Activated CD4-positive, alpha-beta T cell treated with anti-CD3 and anti-CD28 coated beads for 24 hours (primary cell): ENCODE results near the gene LSM2.
A peak's percentile ranks its signal among the peaks of the same experiment; 100 is the strongest.

Experiments
- DNase-seq, 2 donors: peaks; one replicate each; pipeline ENCODE4 v3.0.0-alpha.2; 2020; ENCODE audit warnings: low read depth in 2 of 2

LSM2 gene

DNA sequence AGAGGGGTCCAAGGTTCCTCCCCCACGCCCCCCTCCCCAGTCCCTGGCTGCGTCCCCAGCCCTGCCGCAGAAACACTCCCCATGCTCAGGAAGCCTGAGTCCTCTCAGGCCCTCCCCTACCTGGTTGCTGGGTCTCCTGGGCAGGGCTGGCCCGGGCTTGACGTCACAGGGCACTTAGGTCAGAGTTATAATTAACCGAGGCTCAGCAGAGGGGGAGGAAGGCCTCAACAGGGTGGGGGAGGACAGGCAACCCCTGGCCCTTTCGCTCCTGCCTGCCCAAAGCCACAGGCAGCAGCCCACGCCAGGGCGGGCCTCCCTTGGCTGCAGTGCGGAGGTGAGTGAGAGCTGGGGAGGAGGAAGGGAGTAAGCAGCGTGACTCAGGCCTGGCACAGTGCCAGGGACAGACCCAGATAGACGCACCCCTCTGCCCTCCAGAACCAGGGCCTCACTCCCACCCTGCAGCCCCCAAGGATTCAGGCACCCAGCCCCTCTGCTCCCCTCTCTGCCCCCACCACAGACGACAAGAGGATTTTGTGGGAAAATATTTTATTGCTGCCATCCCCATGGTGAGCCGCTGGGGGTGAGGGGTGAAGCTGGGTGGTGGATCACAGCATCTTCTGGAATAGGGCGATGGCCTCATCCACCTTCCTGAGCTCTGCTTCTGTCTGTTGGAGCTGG lies 29.6 kb downstream of the LSM2 start, which contains the start of gene VWA7:
TSS of gene VWA7 (minus strand) at position 340 of the 678 bp plus-strand sequence. CDS start 549 bp downstream, outside the sequence.
- peak; percentile 64 to 70 for DNase-seq

GRCh38 chr6:31776485-31776988 lies 30.2 kb downstream of the LSM2 start:
- DNase-seq = no peak

- no peak for DNase-seq
Observed at GRCh38 chr6:31775633-31776484, 30.9 kb downstream of the LSM2 start.

DNA sequence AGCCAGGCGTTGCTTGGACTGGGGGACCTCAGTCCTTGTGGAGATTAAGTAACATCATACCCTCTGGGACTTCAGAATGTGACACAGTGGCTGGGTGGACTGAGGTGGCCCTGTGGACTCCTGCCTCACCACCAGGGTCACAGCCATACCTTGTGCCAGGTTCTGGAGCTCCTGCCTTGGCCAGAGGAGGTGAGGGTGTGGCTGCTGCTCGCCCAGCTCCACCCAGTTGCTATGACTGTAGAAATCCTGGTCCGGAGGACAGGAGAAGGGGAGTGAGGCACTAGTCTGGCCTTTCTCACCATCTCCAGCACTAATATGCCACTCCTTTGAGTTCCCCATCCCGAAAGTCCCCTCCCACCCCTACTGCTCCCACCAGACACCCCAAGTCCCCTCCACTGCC lies 31.6 kb downstream of the LSM2 start:
- no peak for DNase-seq

DNA sequence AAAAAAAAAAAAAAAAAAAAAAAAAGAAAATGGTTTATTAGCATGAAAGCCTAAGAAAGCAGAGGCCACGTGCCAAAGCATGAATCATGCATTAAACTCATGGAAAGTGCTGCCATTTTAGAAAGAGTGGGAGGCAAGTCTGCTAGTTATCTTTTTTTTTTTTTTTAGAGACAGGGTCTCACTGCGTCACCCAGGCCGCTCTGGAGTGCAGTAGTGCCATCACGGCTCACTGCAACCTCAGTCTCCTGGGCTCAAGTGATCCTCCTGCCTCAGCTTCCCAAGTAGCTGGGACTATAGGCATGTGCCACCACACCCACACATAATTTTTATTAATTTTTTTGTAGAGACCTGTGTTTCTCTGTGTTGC lies 34.8 kb downstream of the LSM2 start:
- DNase-seq = no peak

DNA sequence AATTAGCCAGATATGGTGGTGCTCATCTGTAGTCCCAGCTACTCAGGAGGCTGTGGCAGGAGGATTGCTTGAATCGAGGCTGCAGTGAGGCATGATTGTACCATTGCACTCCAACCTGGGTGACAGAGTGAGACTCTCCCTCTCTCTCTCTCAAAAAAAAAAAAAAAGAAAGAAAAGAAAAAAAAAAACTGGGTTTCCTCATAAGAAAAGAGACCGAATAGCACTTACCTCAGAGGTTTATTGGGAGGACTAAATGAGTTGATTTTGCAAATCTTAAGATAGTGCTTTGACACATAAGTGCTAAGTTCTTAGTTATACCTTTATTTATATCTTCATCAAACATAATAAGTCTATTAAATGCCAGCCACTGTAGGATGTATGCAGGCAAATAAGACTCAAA lies 35.9 kb downstream of the LSM2 start:
- no peak for DNase-seq

- DNase-seq = peak; percentile 74
Observed at GRCh38 chr6:31769684-31770371, 36.9 kb downstream of the LSM2 start.

GRCh38 chr6:31768363-31769257 lies 38.2 kb downstream of the LSM2 start:
- DNase-seq = no peak

DNA sequence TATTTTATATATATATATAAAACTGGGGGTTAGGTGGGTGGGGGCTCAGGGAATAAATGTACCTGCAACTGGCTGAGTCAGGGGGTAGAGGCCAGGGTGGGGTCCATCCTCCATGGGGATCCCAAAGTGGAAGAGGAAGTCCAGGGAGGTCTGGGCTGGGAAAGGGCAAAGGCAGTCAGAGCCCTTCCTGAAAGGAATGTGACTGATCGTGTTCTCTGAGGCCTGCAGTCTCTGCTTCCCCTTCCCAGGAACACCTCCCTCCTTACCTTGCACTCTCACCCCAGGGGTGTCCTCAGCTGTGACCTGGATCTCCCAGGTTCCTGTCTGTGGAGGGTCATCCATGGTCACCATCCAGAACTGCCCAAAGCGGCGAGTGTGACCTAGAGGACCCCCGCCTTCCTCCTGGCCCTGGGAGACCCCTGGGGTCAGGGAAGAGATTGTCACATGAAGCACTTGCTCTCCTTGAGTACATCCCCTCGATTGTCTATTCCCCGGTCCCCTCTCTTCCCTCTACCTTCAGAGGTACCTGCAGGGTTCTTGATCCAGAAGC lies 39.6 kb downstream of the LSM2 start:
- DNase-seq = no peak

- no peak for DNase-seq
Observed at GRCh38 chr6:31765910-31766794, 40.6 kb downstream of the LSM2 start.

DNA sequence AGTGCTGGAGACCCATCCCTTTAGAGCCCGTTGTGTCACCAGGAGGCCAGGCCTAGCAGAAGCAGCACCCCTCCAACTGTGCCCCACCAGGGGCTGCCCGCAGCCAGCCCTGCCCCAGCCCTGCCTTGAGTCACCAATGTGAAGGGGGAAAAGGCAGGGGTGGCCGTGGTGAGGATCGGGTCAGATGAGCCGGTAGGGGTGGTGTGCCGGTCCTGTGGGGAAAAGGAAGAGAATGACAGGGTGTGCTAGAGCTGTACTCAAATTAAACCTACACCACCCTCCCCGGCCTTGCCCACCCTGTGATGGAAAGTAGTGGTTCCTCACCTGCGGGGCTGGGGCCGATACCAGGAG lies 41.2 kb downstream of the LSM2 start:
- no peak for DNase-seq

GRCh38 chr6:31764198-31764597 lies 42.6 kb downstream of the LSM2 start:
- no peak for DNase-seq

- no peak for DNase-seq
Observed at GRCh38 chr6:31763619-31763940, 43.2 kb downstream of the LSM2 start.

- no peak for DNase-seq
Observed at GRCh38 chr6:31762878-31763618, 43.7 kb downstream of the LSM2 start.

DNA sequence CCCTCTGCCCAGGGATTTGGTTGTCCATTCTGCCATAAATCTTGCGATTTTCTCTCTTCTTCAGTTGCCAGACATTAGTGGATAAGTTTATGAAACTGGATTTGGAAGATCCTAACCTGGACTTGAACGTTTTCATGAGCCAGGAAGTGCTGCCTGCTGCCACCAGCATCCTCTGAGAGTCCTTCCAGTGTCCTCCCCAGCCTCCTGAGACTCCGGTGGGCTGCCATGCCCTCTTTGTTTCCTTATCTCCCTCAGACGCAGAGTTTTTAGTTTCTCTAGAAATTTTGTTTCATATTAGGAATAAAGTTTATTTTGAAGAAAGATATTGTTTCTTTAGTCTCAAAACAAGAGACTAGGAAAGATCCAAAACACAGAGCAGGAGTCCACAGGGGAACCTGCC lies 44.4 kb downstream of the LSM2 start, which contains the start of gene SAPCD1:
TSS of gene SAPCD1 (plus strand) at position 301 of the 400 bp plus-strand sequence. CDS start 399 bp downstream, outside the sequence.
- DNase-seq = no peak

GRCh38 chr6:31761343-31761742 lies 45.4 kb downstream of the LSM2 start:
- no peak for DNase-seq

DNA sequence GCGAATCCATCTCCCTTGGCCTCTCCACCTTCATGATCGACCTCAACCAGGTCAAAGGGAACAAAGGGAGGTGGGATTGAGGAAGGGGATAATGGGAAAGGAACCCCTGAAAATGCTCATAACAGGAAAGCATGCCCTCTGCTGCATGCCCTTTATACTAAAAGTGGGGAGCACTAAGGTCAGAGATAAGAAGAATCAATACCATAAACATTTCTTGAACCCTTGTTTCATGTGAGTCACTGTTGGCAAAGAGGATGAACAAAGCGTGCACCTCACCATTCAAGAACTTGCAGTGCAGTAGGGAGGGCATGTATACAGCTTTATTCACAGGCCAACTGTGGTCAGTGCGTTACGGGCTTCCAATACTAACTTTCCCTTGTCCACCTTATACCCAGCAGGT lies 46.0 kb downstream of the LSM2 start:
- no peak for DNase-seq

GRCh38 chr6:31758281-31758680 lies 48.5 kb downstream of the LSM2 start:
- DNase-seq = no peak

DNA sequence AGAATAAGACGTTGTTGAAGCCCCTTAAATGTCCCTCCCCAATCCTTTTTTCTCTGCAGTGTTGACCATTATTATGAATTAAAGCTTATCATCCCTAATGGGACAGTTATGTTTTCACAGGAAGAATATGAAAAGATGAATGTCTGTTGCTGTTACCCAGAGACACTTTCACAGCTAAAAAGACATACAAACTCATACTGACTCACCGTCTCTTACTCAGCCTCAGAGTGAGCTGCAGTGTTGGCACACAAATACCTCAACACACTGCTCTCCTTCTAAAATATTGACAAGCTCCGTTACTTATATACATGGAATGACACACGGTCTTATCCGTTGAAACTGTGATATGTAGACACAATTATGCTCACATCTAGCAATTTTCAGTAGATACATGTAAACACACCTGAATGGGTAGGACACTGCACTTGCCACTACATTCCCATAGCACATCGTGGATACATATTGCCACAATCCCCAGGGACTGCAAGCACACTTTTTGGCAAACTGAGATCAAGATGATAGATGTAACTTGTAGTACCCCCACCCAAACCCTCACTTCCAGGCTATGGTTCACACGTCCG lies 53.9 kb downstream of the LSM2 start:
- DNase-seq = no peak
